Glutamatergic neuron (in vitro differentiated cells): ENCODE measurements around the gene SLC6A19. TPM values are rescaled to one million over a fixed set of nuclear protein-coding genes. Genes with fewer than 3 reads are reported as not detected.
A peak's percentile ranks its signal among the peaks of the same experiment; 100 is the strongest.

Source experiments
- DNase-seq: peaks from one replicate; pipeline ENCODE4 v3.0.0; 2022
- H3K27ac Mint-ChIP-seq: one replicate; pipeline ENCODE4 v1.8.0; 2020; ENCODE audit warnings: mild to moderate bottlenecking, mixed read lengths, inconsistent platforms; ENCODE audit not compliant: unreplicated experiment
- H3K27me3 Mint-ChIP-seq: one replicate; pipeline ENCODE4 v1.8.0; 2020; ENCODE audit warnings: mild to moderate bottlenecking, moderate library complexity, mixed read lengths, inconsistent platforms; ENCODE audit not compliant: unreplicated experiment
- H3K36me3 Mint-ChIP-seq: one replicate; pipeline ENCODE4 v1.8.0; 2020; ENCODE audit warnings: mild to moderate bottlenecking, mixed read lengths, inconsistent platforms; ENCODE audit not compliant: unreplicated experiment
- H3K4me1 Mint-ChIP-seq: one replicate; pipeline ENCODE4 v1.8.0; 2020; ENCODE audit warnings: mild to moderate bottlenecking, low read depth, mixed read lengths, inconsistent platforms; ENCODE audit not compliant: unreplicated experiment
- H3K4me3 Mint-ChIP-seq: one replicate; pipeline ENCODE4 v1.8.0; 2020; ENCODE audit warnings: mild to moderate bottlenecking, mixed read lengths, inconsistent platforms; ENCODE audit not compliant: unreplicated experiment
- H3K9me3 Mint-ChIP-seq: one replicate; pipeline ENCODE4 v1.8.0; 2020; ENCODE audit warnings: mild to moderate bottlenecking, moderate library complexity, mixed read lengths, inconsistent platforms; ENCODE audit not compliant: unreplicated experiment
- total RNA-seq: library from RNA; stranded (reverse); fragmentation: NEBNext Ultra II Directional; extraction: Animal tissue kit (Norgen Biotek cat#: 25700); gene quantifications from one replicate; pipeline ENCODE4 v1.2.1, GENCODE V29; 2021; ENCODE audit not compliant: unreplicated experiment
- TF ChIP-seq, protein P1 (sequence below): fragments of 200-600 bp; sonication (generic); IDR thresholded peaks from one replicate; pipeline ENCODE4 v1.5.0; 2021; ENCODE audit not compliant: partially characterized antibody, unreplicated experiment

SLC6A19 gene
- total RNA-seq, 1 donor from 2014 or later = not detected

DNA sequence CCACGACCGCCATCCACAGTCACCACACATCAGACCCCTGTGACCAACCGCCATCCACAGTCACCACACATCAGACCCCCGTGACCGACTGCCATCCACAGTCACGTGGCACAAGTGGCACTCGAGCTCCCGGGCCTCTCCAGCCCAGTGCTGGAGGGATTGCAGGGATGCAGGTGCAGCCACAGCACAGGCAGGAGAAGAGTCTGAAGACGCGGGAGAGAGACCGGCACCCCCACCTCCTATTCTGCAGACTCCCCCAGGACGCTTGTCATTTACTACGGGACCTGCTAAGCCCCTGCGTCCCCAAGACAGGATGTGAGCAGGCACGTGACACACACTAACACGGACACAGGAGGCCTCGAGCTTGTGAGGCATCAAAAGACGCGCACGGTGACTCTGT is 72.3 kb downstream of the SLC6A19 start:
- Mint-ChIP-seq H3K27ac (no peak overlapping the region), H3K9me3 (no peaks in the 10 kb centered on the region), H3K4me1 (no peaks in the 10 kb centered on the region)

DNA sequence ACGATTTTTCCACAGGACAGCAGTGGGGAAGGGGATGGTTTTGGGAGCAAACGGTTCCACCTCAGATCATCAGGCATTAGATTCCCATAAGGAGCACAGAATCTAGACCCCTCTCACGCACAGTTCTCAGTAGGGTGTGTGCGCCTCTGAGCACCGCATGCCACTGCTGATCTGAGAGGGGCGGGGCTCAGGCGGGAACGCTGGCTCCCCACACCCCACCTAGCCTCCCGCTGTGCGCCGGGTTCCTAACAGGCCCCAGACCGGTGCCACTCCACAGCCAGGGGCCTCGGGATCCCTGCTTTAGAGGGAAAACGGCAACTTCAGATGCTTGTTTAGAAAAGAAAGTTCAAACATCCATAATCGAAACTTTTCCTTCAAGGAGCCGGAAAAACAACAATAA is 73.1 kb downstream of the SLC6A19 start:
- Mint-ChIP-seq H3K36me3 (peaks cover 9% of the 10 kb centered on the region), H3K27ac (no peak overlapping the region), H3K27me3 (peaks cover 8% of the 10 kb centered on the region), H3K9me3 (no peaks in the 10 kb centered on the region), H3K4me3 (no peak overlapping the region), H3K4me1 (no peaks in the 10 kb centered on the region)
- no peak for DNase-seq
- TF ChIP-seq, protein P1, sequence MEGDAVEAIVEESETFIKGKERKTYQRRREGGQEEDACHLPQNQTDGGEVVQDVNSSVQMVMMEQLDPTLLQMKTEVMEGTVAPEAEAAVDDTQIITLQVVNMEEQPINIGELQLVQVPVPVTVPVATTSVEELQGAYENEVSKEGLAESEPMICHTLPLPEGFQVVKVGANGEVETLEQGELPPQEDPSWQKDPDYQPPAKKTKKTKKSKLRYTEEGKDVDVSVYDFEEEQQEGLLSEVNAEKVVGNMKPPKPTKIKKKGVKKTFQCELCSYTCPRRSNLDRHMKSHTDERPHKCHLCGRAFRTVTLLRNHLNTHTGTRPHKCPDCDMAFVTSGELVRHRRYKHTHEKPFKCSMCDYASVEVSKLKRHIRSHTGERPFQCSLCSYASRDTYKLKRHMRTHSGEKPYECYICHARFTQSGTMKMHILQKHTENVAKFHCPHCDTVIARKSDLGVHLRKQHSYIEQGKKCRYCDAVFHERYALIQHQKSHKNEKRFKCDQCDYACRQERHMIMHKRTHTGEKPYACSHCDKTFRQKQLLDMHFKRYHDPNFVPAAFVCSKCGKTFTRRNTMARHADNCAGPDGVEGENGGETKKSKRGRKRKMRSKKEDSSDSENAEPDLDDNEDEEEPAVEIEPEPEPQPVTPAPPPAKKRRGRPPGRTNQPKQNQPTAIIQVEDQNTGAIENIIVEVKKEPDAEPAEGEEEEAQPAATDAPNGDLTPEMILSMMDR = no peak

More for the DNA sequence above, 72.3 kb downstream of the SLC6A19 start:
- DNase-seq = peak; percentile 3
- no peak overlapping the region for H3K4me3 Mint-ChIP-seq
- TF ChIP-seq, protein P1 = no peak
- peaks cover 9% of the 10 kb centered on the region for H3K36me3 Mint-ChIP-seq
- peaks cover 8% of the 10 kb centered on the region for H3K27me3 Mint-ChIP-seq

Other genes with a start within 250 kb of the SLC6A19 start
- gene NKD2, start 192.8 kb upstream of the SLC6A19 start, total RNA-seq = 41.7 TPM
- gene SLC12A7, start 89.5 kb upstream of the SLC6A19 start, total RNA-seq = 147 TPM
- not detected for gene SLC6A18, start 23.8 kb downstream of the SLC6A19 start, total RNA-seq
- 2.9 TPM for gene TERT, start 93.5 kb downstream of the SLC6A19 start, total RNA-seq
- gene CLPTM1L, start 143.5 kb downstream of the SLC6A19 start, total RNA-seq = 95.2 TPM
- 22.4 TPM for gene SLC6A3, start 243.8 kb downstream of the SLC6A19 start, total RNA-seq